ENCODE results near the gene PMEPA1.

PMEPA1 gene

GRCh38 chr20:57666106-57666833 is 43.5 kb downstream of the PMEPA1 start:
- no peak for DNase-seq (ENCODE audit: low read depth)
- no peak overlapping the region for H3K4me3 ChIP-seq (ENCODE audit: control insufficient read depth, low read depth, low read length)
- TF ChIP-seq, protein P1, sequence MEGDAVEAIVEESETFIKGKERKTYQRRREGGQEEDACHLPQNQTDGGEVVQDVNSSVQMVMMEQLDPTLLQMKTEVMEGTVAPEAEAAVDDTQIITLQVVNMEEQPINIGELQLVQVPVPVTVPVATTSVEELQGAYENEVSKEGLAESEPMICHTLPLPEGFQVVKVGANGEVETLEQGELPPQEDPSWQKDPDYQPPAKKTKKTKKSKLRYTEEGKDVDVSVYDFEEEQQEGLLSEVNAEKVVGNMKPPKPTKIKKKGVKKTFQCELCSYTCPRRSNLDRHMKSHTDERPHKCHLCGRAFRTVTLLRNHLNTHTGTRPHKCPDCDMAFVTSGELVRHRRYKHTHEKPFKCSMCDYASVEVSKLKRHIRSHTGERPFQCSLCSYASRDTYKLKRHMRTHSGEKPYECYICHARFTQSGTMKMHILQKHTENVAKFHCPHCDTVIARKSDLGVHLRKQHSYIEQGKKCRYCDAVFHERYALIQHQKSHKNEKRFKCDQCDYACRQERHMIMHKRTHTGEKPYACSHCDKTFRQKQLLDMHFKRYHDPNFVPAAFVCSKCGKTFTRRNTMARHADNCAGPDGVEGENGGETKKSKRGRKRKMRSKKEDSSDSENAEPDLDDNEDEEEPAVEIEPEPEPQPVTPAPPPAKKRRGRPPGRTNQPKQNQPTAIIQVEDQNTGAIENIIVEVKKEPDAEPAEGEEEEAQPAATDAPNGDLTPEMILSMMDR (conservative IDR thresholded peaks at IDR 0.05; ENCODE audit: control insufficient read depth, insufficient read depth, low read depth, low read length), result no peak

- TF ChIP-seq, protein P1 (conservative IDR thresholded peaks at IDR 0.05; ENCODE audit: control insufficient read depth, insufficient read depth, low read depth, low read length), result no peak
- no peak for DNase-seq (ENCODE audit: low read depth)
- H3K4me3 ChIP-seq (ENCODE audit: control insufficient read depth, low read depth, low read length), result no peak overlapping the region
Measured at GRCh38 chr20:57665589-57665971, 44.2 kb downstream of the PMEPA1 start.

GRCh38 chr20:57664924-57665588 is 44.8 kb downstream of the PMEPA1 start:
- DNase-seq (ENCODE audit: low read depth), result no peak
- no peak overlapping the region for H3K4me3 ChIP-seq (ENCODE audit: control insufficient read depth, low read depth, low read length)
- TF ChIP-seq, protein P1 (conservative IDR thresholded peaks at IDR 0.05; ENCODE audit: control insufficient read depth, insufficient read depth, low read depth, low read length), result no peak

DNA sequence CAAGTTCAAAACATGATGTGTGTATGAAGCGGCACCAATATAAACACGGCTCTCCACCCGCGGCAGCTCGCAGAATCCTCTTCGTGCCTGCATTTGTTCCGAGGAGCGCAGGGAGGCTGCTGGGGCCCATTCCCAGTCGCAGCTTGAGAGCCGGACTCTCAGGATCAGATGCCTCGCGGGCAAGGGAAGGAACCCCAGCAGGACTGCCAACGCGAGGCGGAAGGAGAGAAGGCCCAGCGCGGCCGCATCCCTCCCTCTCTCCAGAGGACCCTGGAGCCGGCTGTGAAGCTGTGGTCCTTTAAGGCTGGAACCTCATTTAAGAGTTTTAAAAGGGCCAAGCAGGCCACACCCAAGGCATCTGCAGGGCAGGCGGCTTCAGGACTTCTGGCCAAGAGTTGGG is 45.3 kb downstream of the PMEPA1 start:
- TF ChIP-seq, protein P1 (conservative IDR thresholded peaks at IDR 0.05; ENCODE audit: control insufficient read depth, insufficient read depth, low read depth, low read length), result no peak
- DNase-seq (ENCODE audit: low read depth), result no peak
- no peak overlapping the region for H3K4me3 ChIP-seq (ENCODE audit: control insufficient read depth, low read depth, low read length)

GRCh38 chr20:57663681-57664451 is 45.9 kb downstream of the PMEPA1 start:
- no peak overlapping the region for H3K4me3 ChIP-seq (ENCODE audit: control insufficient read depth, low read depth, low read length)
- no peak for DNase-seq (ENCODE audit: low read depth)

GRCh38 chr20:57663241-57663640 is 46.6 kb downstream of the PMEPA1 start:
- no peak overlapping the region for H3K4me3 ChIP-seq (ENCODE audit: control insufficient read depth, low read depth, low read length)
- TF ChIP-seq, protein P1 (conservative IDR thresholded peaks at IDR 0.05; ENCODE audit: control insufficient read depth, insufficient read depth, low read depth, low read length), result no peak
- DNase-seq (ENCODE audit: low read depth), result no peak

More at GRCh38 chr20:57663681-57664451, 45.9 kb downstream of the PMEPA1 start:
- TF ChIP-seq, protein P1 (conservative IDR thresholded peaks at IDR 0.05; ENCODE audit: control insufficient read depth, insufficient read depth, low read depth, low read length), result no peak
